ENCODE results near the gene PFN4. TPM values are rescaled to one million over a fixed set of nuclear protein-coding genes. Genes with fewer than 3 reads are reported as not detected.
"Not testable (repeated sequence)": the region's sequence is repeated elsewhere in the genome, so short reads cannot be mapped to it uniquely, and the experiment has no call there.

The PFN4 gene
- polyA plus RNA-seq, 1 donor from 2014 or later: not detected

DNA sequence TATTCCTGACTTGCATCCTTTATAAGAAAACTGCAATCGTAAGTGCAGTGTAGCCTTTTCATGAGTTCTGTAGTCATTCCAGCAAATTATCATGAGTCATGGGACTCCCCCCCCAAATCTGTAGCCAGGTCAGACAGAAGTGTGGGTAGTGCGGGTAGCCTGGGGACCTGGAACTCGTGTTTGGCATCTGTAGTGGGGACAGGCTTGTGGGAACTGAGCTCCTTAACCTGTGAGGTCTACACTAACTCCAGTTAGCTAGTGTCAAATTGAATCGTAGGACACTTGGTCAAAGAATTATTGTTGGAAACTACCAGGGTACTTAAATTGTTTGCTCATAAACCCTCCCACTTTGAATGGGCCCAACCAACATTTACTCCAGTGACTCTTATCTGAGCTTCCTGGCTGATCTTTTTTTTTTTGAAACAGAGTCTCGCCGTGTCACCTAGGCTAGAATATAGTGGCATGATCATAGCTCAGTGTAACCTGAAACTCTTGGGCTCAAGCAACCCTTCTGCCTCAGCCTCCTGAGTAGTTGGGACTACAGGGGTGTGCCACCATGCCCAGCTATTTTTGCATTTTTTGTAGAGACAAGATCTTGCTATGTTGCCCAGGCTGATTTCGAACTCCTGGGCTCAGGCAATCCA lies 12.4 kb downstream of the PFN4 start:
- no peaks in the 10 kb centered on the region for H3K27me3 ChIP-seq (ENCODE audit: insufficient read depth, low read depth, low read length)
- peaks cover 2% of the 10 kb centered on the region for H3K9me3 ChIP-seq (ENCODE audit: low read length)
- H3K4me2 ChIP-seq (ENCODE audit: low read length): no peak overlapping the region
- no peaks in the 10 kb centered on the region for H3F3A ChIP-seq (ENCODE audit: insufficient read depth, low read length, poor library complexity, severe bottlenecking)
- TF ChIP-seq TAF1 (IDR thresholded peaks at IDR 0.05; ENCODE audit: low read depth) (no peak), EP300 (conservative IDR thresholded peaks at IDR 0.05; ENCODE audit: poor library complexity, severe bottlenecking) (no peak), REST (IDR thresholded peaks at IDR 0.05; ENCODE audit: borderline replicate concordance) (no peak)
- no peaks in the 10 kb centered on the region for H3K9me2 ChIP-seq (ENCODE audit: insufficient read depth, low read length)
- no peaks in the 10 kb centered on the region for H3K36me3 ChIP-seq (ENCODE audit: insufficient read depth, low read length)
- no peaks in the 10 kb centered on the region for H3K79me2 ChIP-seq (replicated peaks; ENCODE audit: insufficient read depth, low read length)
- H2AFZ ChIP-seq (ENCODE audit: low read depth, low read length): no peak overlapping the region
- no peak overlapping the region for H3K4me3 ChIP-seq (ENCODE audit: low read length)
- no peaks in the 10 kb centered on the region for H4K20me1 ChIP-seq (ENCODE audit: insufficient read depth)
- H3K27ac ChIP-seq (ENCODE audit: low read length): no peak overlapping the region
- no peak overlapping the region for H3K9ac ChIP-seq (ENCODE audit: low read length)

GRCh38 chr2:24109431-24109830 lies 13.7 kb downstream of the PFN4 start:
- not testable (repeated sequence) for H2AFZ ChIP-seq (ENCODE audit: low read depth, low read length); H3K27me3 ChIP-seq (ENCODE audit: insufficient read depth, low read depth, low read length); H3K27ac ChIP-seq (ENCODE audit: low read length); H3K36me3 ChIP-seq (ENCODE audit: insufficient read depth, low read length); H3K9me2 ChIP-seq (ENCODE audit: insufficient read depth, low read length); H3F3A ChIP-seq (ENCODE audit: insufficient read depth, low read length, poor library complexity, severe bottlenecking); H3K9me3 ChIP-seq (ENCODE audit: low read length); H4K20me1 ChIP-seq (ENCODE audit: insufficient read depth); H3K4me3 ChIP-seq (ENCODE audit: low read length); H3K9ac ChIP-seq (ENCODE audit: low read length); H3K79me2 ChIP-seq (replicated peaks; ENCODE audit: insufficient read depth, low read length); H3K4me2 ChIP-seq (ENCODE audit: low read length)

DNA sequence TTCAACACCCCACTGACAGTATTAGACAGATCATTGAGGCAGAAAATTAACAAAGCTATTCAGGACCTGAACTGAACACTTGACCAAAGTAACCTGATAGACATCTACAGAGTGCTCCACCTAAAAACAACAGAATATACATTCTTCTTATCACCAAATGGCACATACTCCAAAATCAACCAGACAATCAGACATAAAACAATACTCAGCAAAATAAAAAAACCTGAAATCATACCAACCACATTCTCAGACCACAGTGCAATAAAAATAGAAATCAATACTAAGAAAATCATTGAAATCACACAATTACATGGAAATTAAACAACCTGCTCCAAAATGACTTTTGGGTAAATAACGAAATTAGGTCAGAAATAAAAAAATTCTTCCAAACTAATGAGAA lies 15.8 kb downstream of the PFN4 start:
- Histone ChIP-seq H3K27me3 (ENCODE audit: insufficient read depth, low read depth, low read length) (no peaks in the 10 kb centered on the region), H3K4me2 (ENCODE audit: low read length) (no peak overlapping the region), H4K20me1 (ENCODE audit: insufficient read depth) (no peaks in the 10 kb centered on the region), H2AFZ (ENCODE audit: low read depth, low read length) (no peak overlapping the region), H3K27ac (ENCODE audit: low read length) (no peak overlapping the region), H3K36me3 (ENCODE audit: insufficient read depth, low read length) (no peaks in the 10 kb centered on the region), H3K9ac (ENCODE audit: low read length) (no peak overlapping the region), H3K9me3 (ENCODE audit: low read length) (peaks cover 2% of the 10 kb centered on the region), H3F3A (ENCODE audit: insufficient read depth, low read length, poor library complexity, severe bottlenecking) (no peaks in the 10 kb centered on the region), H3K4me3 (ENCODE audit: low read length) (no peak overlapping the region), H3K79me2 (replicated peaks; ENCODE audit: insufficient read depth, low read length) (no peaks in the 10 kb centered on the region), H3K9me2 (ENCODE audit: insufficient read depth, low read length) (no peaks in the 10 kb centered on the region)
- TF ChIP-seq EZH2 (IDR thresholded peaks at IDR 0.05; ENCODE audit: borderline replicate concordance, insufficient read depth, low read length, poor library complexity, severe bottlenecking): no peak
- TF ChIP-seq RAD21 (conservative IDR thresholded peaks at IDR 0.05): no peak
- TF ChIP-seq MXI1 (conservative IDR thresholded peaks at IDR 0.05; ENCODE audit: poor library complexity, severe bottlenecking): no peak
- TF ChIP-seq, protein P1, sequence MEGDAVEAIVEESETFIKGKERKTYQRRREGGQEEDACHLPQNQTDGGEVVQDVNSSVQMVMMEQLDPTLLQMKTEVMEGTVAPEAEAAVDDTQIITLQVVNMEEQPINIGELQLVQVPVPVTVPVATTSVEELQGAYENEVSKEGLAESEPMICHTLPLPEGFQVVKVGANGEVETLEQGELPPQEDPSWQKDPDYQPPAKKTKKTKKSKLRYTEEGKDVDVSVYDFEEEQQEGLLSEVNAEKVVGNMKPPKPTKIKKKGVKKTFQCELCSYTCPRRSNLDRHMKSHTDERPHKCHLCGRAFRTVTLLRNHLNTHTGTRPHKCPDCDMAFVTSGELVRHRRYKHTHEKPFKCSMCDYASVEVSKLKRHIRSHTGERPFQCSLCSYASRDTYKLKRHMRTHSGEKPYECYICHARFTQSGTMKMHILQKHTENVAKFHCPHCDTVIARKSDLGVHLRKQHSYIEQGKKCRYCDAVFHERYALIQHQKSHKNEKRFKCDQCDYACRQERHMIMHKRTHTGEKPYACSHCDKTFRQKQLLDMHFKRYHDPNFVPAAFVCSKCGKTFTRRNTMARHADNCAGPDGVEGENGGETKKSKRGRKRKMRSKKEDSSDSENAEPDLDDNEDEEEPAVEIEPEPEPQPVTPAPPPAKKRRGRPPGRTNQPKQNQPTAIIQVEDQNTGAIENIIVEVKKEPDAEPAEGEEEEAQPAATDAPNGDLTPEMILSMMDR (IDR thresholded peaks at IDR 0.05; ENCODE audit: poor library complexity, severe bottlenecking): no peak
- no peak for TF ChIP-seq REST (IDR thresholded peaks at IDR 0.05; ENCODE audit: borderline replicate concordance)
- no peak for TF ChIP-seq POLR2AphosphoS5 (IDR thresholded peaks at IDR 0.05)
- TF ChIP-seq TAF1 (IDR thresholded peaks at IDR 0.05; ENCODE audit: low read depth): no peak
- TF ChIP-seq SMC3 (conservative IDR thresholded peaks at IDR 0.05; ENCODE audit: poor library complexity): no peak
- TF ChIP-seq EP300 (conservative IDR thresholded peaks at IDR 0.05; ENCODE audit: poor library complexity, severe bottlenecking): no peak

All from neural cell (in vitro differentiated cells).